IPS DF 6.9 (cell line): ENCODE data around the gene CFDP1.

ENCODE experiments used
- DNase-seq: peaks from one replicate; pipeline ENCODE4 v3.0.0-alpha.2; 2013; ENCODE audit warnings: low read depth, low spot score
- H3K27ac ChIP-seq: one replicate; pipeline ENCODE4 v1.5.1; 2013; ENCODE audit warnings: low read length, control low read depth
- H3K27me3 ChIP-seq: 2 replicates; pipeline ENCODE4 v1.6.1; 2013; ENCODE audit warnings: mild to moderate bottlenecking, low read length; ENCODE audit not compliant: control insufficient read depth, insufficient read depth
- H3K36me3 ChIP-seq: 2 replicates; pipeline ENCODE4 v1.6.1; 2013; ENCODE audit warnings: low read length; ENCODE audit not compliant: control insufficient read depth, insufficient read depth
- H3K4me1 ChIP-seq: 2 replicates; pipeline ENCODE4 v1.6.1; 2013; ENCODE audit warnings: low read length; ENCODE audit not compliant: control insufficient read depth, insufficient read depth
- H3K4me3 ChIP-seq: 2 replicates; pipeline ENCODE4 v1.5.1; 2013; ENCODE audit warnings: mild to moderate bottlenecking, low read length
- H3K9me3 ChIP-seq: 2 replicates; pipeline ENCODE4 v1.6.1; 2013; ENCODE audit warnings: low read length, inconsistent platforms; ENCODE audit not compliant: control insufficient read depth, insufficient read depth
- WGBS: extraction: QIAGEN DNeasy Blood & Tissue Kit; methylation state at CpG from one replicate; pipeline ENCODE4 v1.1.7; 2013; ENCODE audit warnings: mixed read lengths, missing lambda C conversion rate; ENCODE audit not compliant: insufficient read length, insufficient coverage; 5-methylcytosine and 5-hydroxymethylcytosine counted together

The CFDP1 gene

GRCh38 chr16:75309899-75310430 lies 123.3 kb downstream of the CFDP1 start:
- H3K27ac ChIP-seq, result no peak overlapping the region
- H3K9me3 ChIP-seq, result no peaks in the 10 kb centered on the region
- no peak for DNase-seq
- no peak overlapping the region for H3K4me3 ChIP-seq
- no CpG with 5 or more reads among the region's 1 CpG for WGBS
- H3K36me3 ChIP-seq, result no peaks in the 10 kb centered on the region
- H3K27me3 ChIP-seq, result no peaks in the 10 kb centered on the region
- H3K4me1 ChIP-seq, result no peaks in the 10 kb centered on the region

- H3K27ac ChIP-seq, result no peak overlapping the region
- H3K36me3 ChIP-seq, result no peaks in the 10 kb centered on the region
- no peak for DNase-seq
- no peaks in the 10 kb centered on the region for H3K4me1 ChIP-seq
- no peak overlapping the region for H3K4me3 ChIP-seq
- H3K9me3 ChIP-seq, result no peaks in the 10 kb centered on the region
- no peaks in the 10 kb centered on the region for H3K27me3 ChIP-seq
- no CpG with 5 or more reads among the region's 8 CpGs for WGBS
Observed at GRCh38 chr16:75309156-75309555, 124.1 kb downstream of the CFDP1 start.

DNA sequence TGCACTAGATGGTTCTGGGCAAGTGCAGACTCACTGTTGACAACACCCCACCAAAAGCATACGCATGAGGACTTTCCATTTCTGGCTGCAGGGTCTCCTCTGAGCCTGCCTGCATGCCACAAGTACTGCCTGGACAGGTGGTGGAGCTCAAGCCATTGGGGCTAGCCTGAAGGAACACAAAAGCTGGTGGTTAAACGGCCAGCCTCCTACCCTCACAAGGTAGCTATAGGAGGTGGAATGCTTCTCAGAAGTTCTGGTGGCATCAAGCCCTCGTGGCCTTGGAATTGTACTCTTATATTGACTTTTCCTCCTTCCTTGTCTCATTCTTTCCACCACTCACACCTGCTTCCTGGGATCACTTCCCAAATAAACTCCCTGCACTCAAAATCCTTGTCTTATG lies 125.3 kb downstream of the CFDP1 start:
- H3K36me3 ChIP-seq, result no peaks in the 10 kb centered on the region
- H3K27ac ChIP-seq, result no peak overlapping the region
- DNase-seq, result no peak
- H3K9me3 ChIP-seq, result no peaks in the 10 kb centered on the region
- no CpG with 5 or more reads among the region's 3 CpGs for WGBS
- no peaks in the 10 kb centered on the region for H3K4me1 ChIP-seq
- no peak overlapping the region for H3K4me3 ChIP-seq
- no peaks in the 10 kb centered on the region for H3K27me3 ChIP-seq

- no peaks in the 10 kb centered on the region for H3K27me3 ChIP-seq
- no CpG with 5 or more reads among the region's 3 CpGs for WGBS
- H3K9me3 ChIP-seq, result no peaks in the 10 kb centered on the region
- no peak for DNase-seq
- no peaks in the 10 kb centered on the region for H3K4me1 ChIP-seq
- 0 out of 2 replicates have a peak, but pooled peaks cover 2% of the 10 kb centered on the region for H3K36me3 ChIP-seq
- H3K4me3 ChIP-seq, result no peak overlapping the region
- no peak overlapping the region for H3K27ac ChIP-seq
Observed at GRCh38 chr16:75307506-75307905, 125.8 kb downstream of the CFDP1 start.

DNA sequence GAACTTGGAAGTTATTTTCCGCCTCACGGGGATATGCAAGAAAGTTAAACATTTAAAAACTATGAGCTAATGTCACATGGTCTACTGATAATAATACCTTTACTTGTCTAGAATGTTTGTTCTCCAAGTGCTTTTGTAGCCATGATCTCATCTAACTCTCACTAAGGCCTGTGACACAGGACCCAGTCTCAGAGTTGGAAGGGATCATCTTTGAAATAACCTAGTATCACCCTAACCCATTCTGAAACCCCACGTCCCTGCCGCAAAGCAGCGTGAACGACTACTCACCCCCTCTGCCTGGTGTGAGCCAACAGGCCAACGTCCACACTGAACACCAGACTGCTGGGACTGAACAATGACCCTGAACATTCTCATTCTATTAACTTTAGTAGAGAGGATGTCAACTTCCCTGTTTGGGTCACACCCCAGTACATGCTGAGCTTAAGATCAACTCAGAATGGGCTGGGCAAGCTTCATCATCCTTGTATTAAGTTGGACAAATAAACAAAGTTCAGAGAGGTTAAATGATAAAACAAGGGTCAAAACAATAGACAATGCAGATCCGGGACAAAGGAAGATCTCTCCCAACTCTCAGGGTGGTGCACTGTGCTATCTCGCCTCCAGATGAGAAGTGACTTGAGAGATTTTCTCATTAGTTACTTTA lies 127.1 kb downstream of the CFDP1 start:
- DNase-seq, result no peak
- Histone ChIP-seq H3K4me1 (no peaks in the 10 kb centered on the region), H3K4me3 (no peak overlapping the region), H3K27me3 (no peaks in the 10 kb centered on the region), H3K9me3 (no peaks in the 10 kb centered on the region), H3K27ac (no peak overlapping the region), H3K36me3 (0 out of 2 replicates have a peak, but pooled peaks cover 3% of the 10 kb centered on the region)
- WGBS, result no CpG with 5 or more reads among the region's 9 CpGs

GRCh38 chr16:75305364-75306098 lies 127.8 kb downstream of the CFDP1 start:
- no peaks in the 10 kb centered on the region for H3K4me1 ChIP-seq
- H3K9me3 ChIP-seq, result no peaks in the 10 kb centered on the region
- 0 out of 2 replicates have a peak, but pooled peaks cover 3% of the 10 kb centered on the region for H3K36me3 ChIP-seq
- H3K4me3 ChIP-seq, result no peak overlapping the region
- H3K27ac ChIP-seq, result no peak overlapping the region
- no peaks in the 10 kb centered on the region for H3K27me3 ChIP-seq
- WGBS, result no CpG with 5 or more reads among the region's 8 CpGs
- no peak for DNase-seq

- Histone ChIP-seq H3K9me3 (no peaks in the 10 kb centered on the region), H3K27ac (no peak overlapping the region), H3K36me3 (0 out of 2 replicates have a peak, but pooled peaks cover 3% of the 10 kb centered on the region), H3K4me3 (no peak overlapping the region), H3K27me3 (no peaks in the 10 kb centered on the region), H3K4me1 (no peaks in the 10 kb centered on the region)
- WGBS, result no CpG with 5 or more reads among the region's 4 CpGs
- DNase-seq, result no peak
Observed at GRCh38 chr16:75304521-75305363, 128.6 kb downstream of the CFDP1 start.

DNA sequence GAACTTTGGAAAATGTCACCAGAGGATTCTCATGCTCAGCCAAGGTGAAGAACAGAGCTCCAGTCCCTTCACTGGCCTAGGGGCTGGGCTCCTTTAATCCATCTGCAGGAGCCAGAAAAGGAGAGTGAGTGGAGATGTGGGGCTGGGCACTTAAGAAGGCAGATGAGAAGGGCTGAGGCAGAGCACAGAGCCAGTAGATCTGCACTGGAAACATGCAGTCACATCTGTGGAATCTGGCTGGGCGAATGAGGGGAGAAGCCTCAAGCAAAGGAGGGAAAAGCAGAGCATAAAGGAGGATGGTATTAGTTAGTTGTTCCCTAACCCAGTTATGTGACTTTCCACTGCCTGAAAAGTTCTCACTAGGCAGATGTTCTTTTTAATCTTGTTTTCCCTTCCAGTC lies 131.5 kb downstream of the CFDP1 start:
- Histone ChIP-seq H3K4me3 (no peak overlapping the region), H3K9me3 (no peaks in the 10 kb centered on the region), H3K36me3 (0 out of 2 replicates have a peak, but pooled peaks cover 3% of the 10 kb centered on the region), H3K27me3 (no peaks in the 10 kb centered on the region), H3K27ac (no peak overlapping the region), H3K4me1 (no peaks in the 10 kb centered on the region)
- WGBS, result no CpG with 5 or more reads among the region's 1 CpG
- no peak for DNase-seq

DNA sequence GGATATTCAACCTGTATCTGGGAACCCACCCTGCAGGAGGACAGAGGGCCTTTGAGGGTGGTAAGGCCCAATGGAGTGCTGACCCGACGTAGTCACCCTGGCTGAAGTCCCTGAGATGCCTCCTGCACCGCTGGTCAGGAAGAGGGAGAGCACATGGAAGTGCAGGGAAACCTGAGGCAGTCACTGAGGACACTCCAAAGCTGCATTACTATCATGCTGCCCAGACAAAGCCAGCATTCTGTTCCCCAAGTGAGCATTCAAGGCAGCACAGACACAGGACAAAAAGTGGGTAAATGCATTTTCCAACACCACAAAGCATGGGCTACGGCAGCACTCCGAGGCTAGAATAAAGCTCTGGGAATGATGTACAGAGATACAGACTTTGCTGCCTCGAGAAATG lies 135.0 kb downstream of the CFDP1 start:
- no peaks in the 10 kb centered on the region for H3K4me1 ChIP-seq
- H3K36me3 ChIP-seq, result 0 out of 2 replicates have a peak, but pooled peaks cover 3% of the 10 kb centered on the region
- no peaks in the 10 kb centered on the region for H3K27me3 ChIP-seq
- H3K9me3 ChIP-seq, result no peaks in the 10 kb centered on the region
- H3K27ac ChIP-seq, result no peak overlapping the region
- DNase-seq, result no peak
- no peak overlapping the region for H3K4me3 ChIP-seq
- no CpG with 5 or more reads among the region's 6 CpGs for WGBS

DNA sequence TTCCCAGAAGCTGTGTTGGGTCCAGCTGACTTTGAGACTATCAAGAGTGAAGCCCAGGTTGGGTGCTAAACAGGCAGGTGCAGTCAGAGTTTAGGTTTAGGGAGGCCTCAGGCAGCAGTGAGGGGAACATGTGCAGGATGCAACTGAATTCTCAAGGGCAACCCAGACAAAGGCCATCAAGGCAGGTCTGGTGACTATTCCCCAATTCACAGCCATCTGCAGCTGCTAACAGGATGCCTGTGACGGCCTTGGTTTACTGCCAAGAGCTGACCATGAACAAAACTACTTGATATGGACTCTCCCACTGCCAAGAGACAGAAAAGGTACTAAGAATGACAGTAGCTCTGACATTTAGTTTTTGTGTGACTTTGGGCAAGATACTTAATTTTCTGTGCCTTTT lies 136.7 kb downstream of the CFDP1 start:
- no peak for DNase-seq
- no peaks in the 10 kb centered on the region; the same call in 1 of the 2 replicates for H3K36me3 ChIP-seq
- no peaks in the 10 kb centered on the region for H3K9me3 ChIP-seq
- no peak overlapping the region for H3K27ac ChIP-seq
- H3K27me3 ChIP-seq, result no peaks in the 10 kb centered on the region
- no CpG with 5 or more reads among the region's 1 CpG for WGBS
- H3K4me3 ChIP-seq, result no peak overlapping the region
- no peaks in the 10 kb centered on the region for H3K4me1 ChIP-seq
